ENCODE measurements around the gene LIPC. TPM values are rescaled to one million over a fixed set of nuclear protein-coding genes. Genes with fewer than 3 reads are reported as not detected.

The LIPC gene
- total RNA-seq, 4 donors from 2014 or later = 0.28 to 0.51 TPM; not detected in 2

DNA sequence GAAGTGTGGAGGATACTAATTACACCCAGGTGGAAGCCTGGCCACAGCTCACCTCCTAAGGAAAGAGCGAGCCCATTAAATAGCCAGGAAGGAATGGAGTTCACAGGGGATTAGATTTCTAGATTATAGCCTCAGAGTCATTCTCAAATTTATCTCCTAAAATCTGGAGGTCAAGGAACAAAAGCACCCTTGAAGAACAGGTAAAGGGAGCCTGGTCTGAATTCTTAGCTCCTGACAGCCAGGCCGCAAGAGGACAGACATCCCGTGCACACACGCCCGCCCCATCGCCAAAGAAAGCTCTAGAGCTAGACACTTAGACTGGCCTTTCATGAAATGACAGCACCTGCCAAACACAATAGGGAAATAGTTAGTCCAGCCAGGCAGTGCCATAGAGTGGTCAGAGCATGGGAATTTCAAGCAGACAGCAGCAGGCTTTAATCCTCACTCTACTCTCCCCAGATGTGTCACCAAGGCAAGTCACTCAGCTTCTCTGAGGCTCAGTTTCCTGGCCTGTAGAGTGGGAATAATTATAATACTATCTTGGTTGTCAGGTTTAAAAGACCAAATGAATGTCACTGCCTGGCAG is 59.2 kb downstream of the LIPC start:
- Histone ChIP-seq H3K4me3 (no peak overlapping the region), H3K4me1 (no peaks in the 10 kb centered on the region), H3K27ac (no peak overlapping the region), H3K9me3 (no peaks in the 10 kb centered on the region), H3K27me3 (no peaks in the 10 kb centered on the region), H3K36me3 (no peaks in the 10 kb centered on the region)
- TF ChIP-seq, protein P1, sequence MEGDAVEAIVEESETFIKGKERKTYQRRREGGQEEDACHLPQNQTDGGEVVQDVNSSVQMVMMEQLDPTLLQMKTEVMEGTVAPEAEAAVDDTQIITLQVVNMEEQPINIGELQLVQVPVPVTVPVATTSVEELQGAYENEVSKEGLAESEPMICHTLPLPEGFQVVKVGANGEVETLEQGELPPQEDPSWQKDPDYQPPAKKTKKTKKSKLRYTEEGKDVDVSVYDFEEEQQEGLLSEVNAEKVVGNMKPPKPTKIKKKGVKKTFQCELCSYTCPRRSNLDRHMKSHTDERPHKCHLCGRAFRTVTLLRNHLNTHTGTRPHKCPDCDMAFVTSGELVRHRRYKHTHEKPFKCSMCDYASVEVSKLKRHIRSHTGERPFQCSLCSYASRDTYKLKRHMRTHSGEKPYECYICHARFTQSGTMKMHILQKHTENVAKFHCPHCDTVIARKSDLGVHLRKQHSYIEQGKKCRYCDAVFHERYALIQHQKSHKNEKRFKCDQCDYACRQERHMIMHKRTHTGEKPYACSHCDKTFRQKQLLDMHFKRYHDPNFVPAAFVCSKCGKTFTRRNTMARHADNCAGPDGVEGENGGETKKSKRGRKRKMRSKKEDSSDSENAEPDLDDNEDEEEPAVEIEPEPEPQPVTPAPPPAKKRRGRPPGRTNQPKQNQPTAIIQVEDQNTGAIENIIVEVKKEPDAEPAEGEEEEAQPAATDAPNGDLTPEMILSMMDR (IDR thresholded peaks at IDR 0.05) = no peak
- no peak for TF ChIP-seq POLR2A (IDR thresholded peaks at IDR 0.05)
- intact Hi-C loops (cut with DNase I; ENCODE audit: low total_unique reads) = no loop called here
- DNase-seq = no peak

GRCh38 chr15:58491499-58492202 is 59.9 kb downstream of the LIPC start:
- Histone ChIP-seq H3K4me1 (no peaks in the 10 kb centered on the region), H3K27ac (no peak overlapping the region), H3K27me3 (no peaks in the 10 kb centered on the region), H3K9me3 (no peaks in the 10 kb centered on the region), H3K36me3 (no peaks in the 10 kb centered on the region), H3K4me3 (no peak overlapping the region)
- no peak for TF ChIP-seq POLR2A (IDR thresholded peaks at IDR 0.05)
- TF ChIP-seq, protein P1 (IDR thresholded peaks at IDR 0.05) = no peak
- no peak for DNase-seq
- intact Hi-C loops (cut with DNase I; ENCODE audit: low total_unique reads) = no loop called here

DNA sequence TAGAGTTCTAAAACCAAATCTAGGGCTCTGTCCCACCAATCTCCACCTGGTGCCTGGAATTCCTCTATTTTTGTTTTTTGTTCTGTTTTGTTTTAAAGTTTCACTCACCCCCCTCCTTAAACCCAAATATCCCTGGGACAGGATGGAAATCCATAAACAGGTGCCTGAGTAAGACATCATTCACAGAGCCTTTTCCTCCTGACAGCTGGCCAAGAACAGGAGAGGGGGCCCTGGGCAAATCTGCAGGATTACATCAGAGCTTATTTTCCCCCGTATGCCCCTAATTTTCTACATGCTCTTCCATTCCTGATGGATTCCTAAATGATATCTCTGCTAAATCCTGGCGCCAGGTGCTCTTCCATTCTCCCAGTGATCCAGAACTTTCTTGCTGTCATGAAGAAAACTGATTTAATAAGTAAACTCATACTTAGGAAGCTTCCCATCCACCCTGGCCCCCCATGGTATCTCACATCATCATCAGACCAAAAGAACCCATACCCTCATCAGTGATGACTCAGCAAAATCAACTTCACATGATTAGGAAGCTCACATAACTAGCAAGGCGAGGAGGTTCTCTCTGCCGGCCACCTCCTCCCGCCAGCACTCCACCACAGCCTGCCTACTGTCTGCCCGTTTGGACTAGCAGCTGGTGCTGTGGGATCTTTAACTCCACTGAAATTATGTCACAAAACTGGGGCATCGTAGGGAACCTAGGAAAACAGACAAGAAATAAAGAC is 61.0 kb downstream of the LIPC start:
- TF ChIP-seq POLR2A (IDR thresholded peaks at IDR 0.05) = no peak
- TF ChIP-seq, protein P1 (IDR thresholded peaks at IDR 0.05) = no peak
- Histone ChIP-seq H3K4me3 (no peak overlapping the region), H3K4me1 (no peaks in the 10 kb centered on the region), H3K9me3 (no peaks in the 10 kb centered on the region), H3K27me3 (no peaks in the 10 kb centered on the region), H3K27ac (no peak overlapping the region), H3K36me3 (no peaks in the 10 kb centered on the region)
- no peak for DNase-seq
- intact Hi-C loops (cut with DNase I; ENCODE audit: low total_unique reads) = no loop called here

DNA sequence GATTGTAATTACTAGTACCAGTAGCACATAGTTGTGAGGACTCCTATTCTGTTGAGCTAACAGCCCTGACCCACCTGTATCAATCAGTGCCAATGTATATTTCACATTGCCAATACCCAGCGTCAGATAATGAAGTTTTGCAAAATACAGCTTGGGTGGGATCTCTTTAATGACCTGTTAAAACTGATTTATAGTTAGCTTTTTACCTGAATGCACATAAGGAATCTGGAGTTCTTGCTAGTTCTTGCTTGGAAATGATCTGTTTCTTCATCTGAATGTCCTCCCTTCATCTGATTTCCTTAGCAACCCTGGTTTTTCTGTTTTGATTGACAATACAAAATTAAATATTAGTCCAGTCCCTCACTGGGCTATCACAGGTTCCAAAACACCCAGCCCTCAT is 62.8 kb downstream of the LIPC start:
- H3K27me3 ChIP-seq = no peaks in the 10 kb centered on the region
- H3K9me3 ChIP-seq = no peaks in the 10 kb centered on the region
- no peak overlapping the region for H3K4me3 ChIP-seq
- intact Hi-C loops (cut with DNase I; ENCODE audit: low total_unique reads) = no loop called here
- no peak overlapping the region for H3K27ac ChIP-seq
- TF ChIP-seq, protein P1 (IDR thresholded peaks at IDR 0.05) = no peak
- no peak for TF ChIP-seq POLR2A (IDR thresholded peaks at IDR 0.05)
- no peak for DNase-seq
- no peaks in the 10 kb centered on the region for H3K36me3 ChIP-seq
- H3K4me1 ChIP-seq = no peaks in the 10 kb centered on the region

DNA sequence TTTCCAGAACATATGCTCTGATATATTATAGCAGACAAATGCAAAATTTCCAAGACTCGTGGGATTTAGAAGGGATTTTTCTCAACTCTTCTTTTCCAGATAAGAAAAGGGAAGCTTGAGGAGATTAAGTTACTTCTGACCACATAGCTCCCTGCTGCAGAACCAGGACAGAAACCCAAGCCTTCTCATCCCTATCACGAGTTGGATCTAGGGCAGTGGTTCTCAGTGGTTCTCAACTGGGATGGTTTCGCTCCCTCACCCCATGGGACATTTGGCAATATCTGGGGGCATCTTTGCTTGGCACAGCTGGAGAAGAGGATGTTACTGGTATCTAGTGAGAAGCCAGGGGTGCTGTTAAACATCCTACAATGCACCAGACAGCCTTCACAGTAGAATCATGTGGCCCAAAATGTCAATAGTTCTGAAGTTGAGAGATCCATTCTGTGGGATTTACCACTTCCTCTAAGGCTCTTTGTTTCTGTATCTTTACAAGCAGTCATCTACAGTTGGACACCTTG is 64.2 kb downstream of the LIPC start:
- H3K9me3 ChIP-seq = no peaks in the 10 kb centered on the region

More for the DNA sequence above, 64.2 kb downstream of the LIPC start:
- no peak overlapping the region for H3K27ac ChIP-seq
- intact Hi-C loops (cut with DNase I; ENCODE audit: low total_unique reads) = no loop called here
- no peak overlapping the region for H3K4me3 ChIP-seq
- DNase-seq = no peak
- no peak for TF ChIP-seq POLR2A (IDR thresholded peaks at IDR 0.05)
- TF ChIP-seq, protein P1 (IDR thresholded peaks at IDR 0.05) = no peak
- H3K36me3 ChIP-seq = no peaks in the 10 kb centered on the region
- no peaks in the 10 kb centered on the region for H3K4me1 ChIP-seq
- H3K27me3 ChIP-seq = no peaks in the 10 kb centered on the region
